Aortic smooth muscle cell (primary cell): ENCODE measurements around the gene KREMEN1. TPM values are rescaled to one million over a fixed set of nuclear protein-coding genes. Genes with fewer than 3 reads are reported as not detected.

Experiments
- total RNA-seq: library from RNA; depleted of rRNA; stranded (reverse); fragments of >200 nt; gene quantifications from 2 replicates; pipeline ENCODE4 v1.2.3, GENCODE V29; 2014

KREMEN1 gene
- 1.1 and 1.3 TPM in 2 replicates for total RNA-seq

DNA sequence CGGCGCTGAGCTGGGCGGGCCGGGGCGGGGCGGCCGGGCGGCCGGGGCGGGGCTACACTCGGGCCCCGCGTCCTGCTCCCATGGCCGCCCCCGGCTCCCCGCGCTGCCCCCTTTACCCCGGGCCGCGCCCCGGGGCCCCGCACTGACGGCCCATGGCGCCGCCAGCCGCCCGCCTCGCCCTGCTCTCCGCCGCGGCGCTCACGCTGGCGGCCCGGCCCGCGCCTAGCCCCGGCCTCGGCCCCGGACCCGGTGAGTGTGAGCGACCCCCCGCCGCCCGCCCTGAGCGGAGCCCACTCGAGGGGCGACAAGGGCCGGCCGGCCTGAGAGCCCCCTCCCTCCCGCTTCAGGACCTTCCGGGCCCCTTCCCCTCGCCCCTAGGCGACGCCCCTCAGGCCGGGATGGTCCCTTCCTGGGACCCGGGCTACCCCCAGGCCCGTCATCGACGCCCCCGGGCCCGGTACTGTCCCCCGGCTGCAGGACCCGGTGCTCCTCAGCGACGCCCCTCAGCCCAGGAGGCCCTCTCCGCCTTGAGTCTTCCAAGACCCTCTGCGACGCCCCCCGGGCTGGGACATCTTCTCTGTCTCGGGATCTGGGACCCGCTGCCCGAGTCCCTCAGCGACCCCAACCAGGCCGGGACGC lies at the start of gene KREMEN1:
KREMEN1 (plus strand) TSS at position 57 of the 639 bp plus-strand sequence; CDS start at position 153, 96 bp downstream.

GRCh38 chr22:29061773-29062172 lies 11.1 kb upstream of the KREMEN1 start, which contains the start of gene C22orf31:
Gene C22orf31 (minus strand): TSS chr22:29061831. CDS start chr22:29061792, 39 bp downstream.

GRCh38 chr22:29205594-29206371 lies 132.9 kb downstream of the KREMEN1 start, which contains the start of gene EMID1:
Gene EMID1 (plus strand): TSS chr22:29205896. CDS start chr22:29206039, 143 bp downstream.

Other genes with a start within 250 kb of the KREMEN1 start
- gene ZNRF3, start 189.5 kb upstream of the KREMEN1 start, total RNA-seq: 2.3 and 2.4 TPM in 2 replicates
- not detected in 2 replicates for gene C22orf31, start 11.2 kb upstream of the KREMEN1 start, total RNA-seq
- not detected in 2 replicates for gene EMID1, start 132.9 kb downstream of the KREMEN1 start, total RNA-seq
- 14.8 and 18.4 TPM in 2 replicates for gene RHBDD3, start 194.9 kb downstream of the KREMEN1 start, total RNA-seq
- gene EWSR1, start 195.2 kb downstream of the KREMEN1 start, total RNA-seq: 136 and 166 TPM in 2 replicates
- gene GAS2L1, start 233.6 kb downstream of the KREMEN1 start, total RNA-seq: 10.1 and 10.8 TPM in 2 replicates
- gene RASL10A, start 242.7 kb downstream of the KREMEN1 start, total RNA-seq: 0.25 TPM in 1 of 2 replicates, not detected in the other